ENCODE measurements around the gene PDCD2.

DNA sequence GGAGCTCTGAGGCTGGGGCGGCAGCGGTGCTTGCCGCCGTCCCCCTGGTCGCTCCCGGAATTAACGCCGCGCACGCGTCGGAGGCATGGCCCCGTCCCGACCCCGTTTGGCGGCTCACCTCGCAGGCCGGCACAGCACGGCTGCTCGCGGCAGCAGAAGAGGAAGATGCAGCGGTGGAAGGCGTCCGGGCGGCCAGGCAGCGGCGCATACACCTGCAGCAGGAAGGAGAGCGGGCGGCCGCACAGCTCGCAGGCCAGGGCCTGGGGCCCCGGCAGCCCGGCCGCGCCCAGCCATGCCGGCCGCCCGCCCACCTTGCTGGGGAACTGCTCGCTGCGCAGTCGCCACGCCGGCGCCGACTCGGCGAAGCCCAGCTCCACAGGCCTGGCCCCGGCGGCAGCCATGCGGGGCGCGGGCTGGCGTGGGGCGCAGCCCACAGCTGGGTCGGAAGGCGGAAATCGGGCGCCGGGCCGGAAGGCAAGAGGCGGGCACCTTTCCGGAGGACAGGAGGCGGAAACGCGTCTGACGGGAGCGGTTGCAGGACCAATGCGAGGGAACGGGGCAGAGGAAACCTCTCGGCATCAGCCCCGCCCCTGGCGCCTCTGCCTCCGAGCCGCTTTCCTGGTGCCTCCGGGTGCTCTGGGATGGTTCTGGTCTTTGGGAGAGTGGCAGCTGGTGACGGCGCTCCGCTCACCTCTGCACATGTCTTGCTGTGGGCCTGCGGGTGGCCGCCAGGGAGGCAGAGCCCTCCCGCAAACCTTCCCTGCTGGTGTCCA lies at the start of gene PDCD2:
- TF ChIP-seq, protein P1, sequence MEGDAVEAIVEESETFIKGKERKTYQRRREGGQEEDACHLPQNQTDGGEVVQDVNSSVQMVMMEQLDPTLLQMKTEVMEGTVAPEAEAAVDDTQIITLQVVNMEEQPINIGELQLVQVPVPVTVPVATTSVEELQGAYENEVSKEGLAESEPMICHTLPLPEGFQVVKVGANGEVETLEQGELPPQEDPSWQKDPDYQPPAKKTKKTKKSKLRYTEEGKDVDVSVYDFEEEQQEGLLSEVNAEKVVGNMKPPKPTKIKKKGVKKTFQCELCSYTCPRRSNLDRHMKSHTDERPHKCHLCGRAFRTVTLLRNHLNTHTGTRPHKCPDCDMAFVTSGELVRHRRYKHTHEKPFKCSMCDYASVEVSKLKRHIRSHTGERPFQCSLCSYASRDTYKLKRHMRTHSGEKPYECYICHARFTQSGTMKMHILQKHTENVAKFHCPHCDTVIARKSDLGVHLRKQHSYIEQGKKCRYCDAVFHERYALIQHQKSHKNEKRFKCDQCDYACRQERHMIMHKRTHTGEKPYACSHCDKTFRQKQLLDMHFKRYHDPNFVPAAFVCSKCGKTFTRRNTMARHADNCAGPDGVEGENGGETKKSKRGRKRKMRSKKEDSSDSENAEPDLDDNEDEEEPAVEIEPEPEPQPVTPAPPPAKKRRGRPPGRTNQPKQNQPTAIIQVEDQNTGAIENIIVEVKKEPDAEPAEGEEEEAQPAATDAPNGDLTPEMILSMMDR (IDR thresholded peaks at IDR 0.05): peak in 2 of 4 experiments; percentile 2 to 13
- TF ChIP-seq POLR2A (IDR thresholded peaks at IDR 0.05): peak; percentile 22
